H1 (cell line): ENCODE data around the gene MSANTD3. TPM values are rescaled to one million over a fixed set of nuclear protein-coding genes. Genes with fewer than 3 reads are reported as not detected.

Experiments used
- CTCF ChIA-PET: fragments of 300-600 bp; sonication (Branson Sonifier 250); formaldehyde crosslinking; loops from one replicate; lab custom pipeline; 2021; ENCODE audit not compliant: partially characterized antibody; lab: Charles Lee
- POLR2A ChIA-PET: fragments of 300-600 bp; sonication (Branson Sonifier 250); formaldehyde crosslinking; loops from one replicate; lab custom pipeline; 2021; ENCODE audit warnings: inconsistent platforms; ENCODE audit not compliant: partially characterized antibody; lab: Charles Lee
- DNase-seq, 2 experiments: peaks; one replicate each; pipeline versions ENCODE4 v3.0.0 to v3.0.0-alpha.2; 2010 to 2022; ENCODE audit warnings: low spot score in 2 of 2, low read depth in 1 of 2, mixed read lengths in 1 of 2
- FAIRE-seq: peaks from 2 replicates; lab custom pipeline; 2011; peaks lifted over from hg19 to GRCh38; lab: Jason Lieb, UNC
- H2AFZ ChIP-seq: 2 replicates; pipeline ENCODE4 v1.8.1; 2012; ENCODE audit warnings: low read length, inconsistent platforms
- H2AK5ac ChIP-seq: 2 replicates; pipeline ENCODE4 v1.6.1; 2013; ENCODE audit warnings: low read depth, low read length
- H2BK120ac ChIP-seq: replicated peaks from 2 replicates; pipeline ENCODE3; 2013; ENCODE audit warnings: low read depth, low read length, inconsistent platforms
- H2BK12ac ChIP-seq: 2 replicates; pipeline ENCODE4 v1.6.1; 2013; ENCODE audit warnings: low read depth, low read length
- H2BK15ac ChIP-seq: 2 replicates; pipeline ENCODE4 v1.6.1; 2013; ENCODE audit warnings: low read length
- H2BK20ac ChIP-seq: 2 replicates; pipeline ENCODE4 v1.6.1; 2013; ENCODE audit warnings: low read length
- H2BK5ac ChIP-seq: 2 replicates; pipeline ENCODE4 v1.6.1; 2013; ENCODE audit warnings: low read depth, low read length
- H3K14ac ChIP-seq: 2 replicates; pipeline ENCODE4 v1.6.1; 2013; ENCODE audit warnings: inconsistent platforms; ENCODE audit not compliant: insufficient read length
- H3K18ac ChIP-seq: 2 replicates; pipeline ENCODE4 v1.6.1; 2013; ENCODE audit warnings: low read length; ENCODE audit errors: extremely low read depth
- H3K23ac ChIP-seq: 2 replicates; pipeline ENCODE4 v1.6.1; 2013; ENCODE audit warnings: inconsistent platforms; ENCODE audit not compliant: insufficient read length
- H3K23me2 ChIP-seq: 2 replicates; pipeline ENCODE4 v1.6.1; 2013; ENCODE audit warnings: low read depth, low read length
- H3K27ac ChIP-seq: 2 replicates; pipeline ENCODE4 v1.6.1; 2011; ENCODE audit warnings: low read depth, low read length, inconsistent platforms
- H3K27me3 ChIP-seq, 4 experiments: replicated peaks in 1 of 4; 1 replicate in 1 of 4; 2 replicates in 3 of 4; pipeline versions ENCODE4 v1.6.1 to v1.8.1; 2011 to 2013; ENCODE audit warnings: low read length in 3 of 4, mild to moderate bottlenecking in 3 of 4, inconsistent platforms in 2 of 4, mixed read lengths in 2 of 4, moderate library complexity in 1 of 4; ENCODE audit not compliant: control insufficient read depth in 3 of 4, insufficient read depth in 3 of 4; ENCODE audit errors: extremely low read depth in 1 of 4
- H3K36me3 ChIP-seq, 4 experiments: 2 replicates each; pipeline versions ENCODE4 v1.6.1 to v1.8.1; 2011 to 2013; ENCODE audit warnings: mild to moderate bottlenecking in 4 of 4, low read length in 3 of 4, moderate library complexity in 2 of 4, control low read depth in 1 of 4, inconsistent platforms in 1 of 4; ENCODE audit not compliant: insufficient read depth in 4 of 4, control insufficient read depth in 2 of 4
- H3K4ac ChIP-seq: replicated peaks from 2 replicates; pipeline ENCODE3; 2013; ENCODE audit warnings: low read length, low read depth, mixed read lengths, inconsistent platforms; ENCODE audit not compliant: insufficient read length
- H3K4me1 ChIP-seq, 4 experiments: replicated peaks in 1 of 4; 1 replicate in 1 of 4; 2 replicates in 3 of 4; pipeline versions ENCODE4 v1.6.1 to v1.8.1; 2011 to 2013; ENCODE audit warnings: low read length in 3 of 4, inconsistent platforms in 2 of 4, mixed read lengths in 1 of 4; ENCODE audit not compliant: insufficient read depth in 4 of 4, control insufficient read depth in 3 of 4
- H3K4me2 ChIP-seq, 2 experiments: 2 replicates each; pipeline versions ENCODE4 v1.6.1 to v1.8.1; 2011 to 2013; ENCODE audit warnings: low read depth in 2 of 2, low read length in 2 of 2, control low read depth in 1 of 2, inconsistent platforms in 1 of 2, mild to moderate bottlenecking in 1 of 2; ENCODE audit not compliant: insufficient read depth in 1 of 2
- H3K4me3 ChIP-seq, 4 experiments: fragments of 200-600, 300-600 bp in 1 of 4; sonication (generic), shearing (Covaris generic), sonication (Bioruptor Twin) in 1 of 4; 2 replicates each; pipeline versions ENCODE4 v1.5.1 to v1.8.1; 2011 to 2016; ENCODE audit warnings: low read length in 4 of 4, low read depth in 3 of 4, control low read depth in 2 of 4, inconsistent platforms in 2 of 4, mild to moderate bottlenecking in 2 of 4, mixed read lengths in 1 of 4, moderate library complexity in 1 of 4; ENCODE audit not compliant: insufficient read depth in 2 of 4; ENCODE audit errors: extremely low read depth in 1 of 4
- H3K56ac ChIP-seq: replicated peaks from 2 replicates; pipeline ENCODE3; 2013; ENCODE audit warnings: low read depth, mild to moderate bottlenecking, mixed read lengths, low read length, inconsistent platforms; ENCODE audit not compliant: insufficient read length
- H3K79me1 ChIP-seq: 2 replicates; pipeline ENCODE4 v1.6.1; 2013; ENCODE audit warnings: low read depth, low read length, control low read depth
- H3K79me2 ChIP-seq, 2 experiments: 2 replicates each; pipeline versions ENCODE4 v1.6.1 to v1.8.1; 2012 to 2013; ENCODE audit warnings: low read length in 2 of 2, mild to moderate bottlenecking in 2 of 2, inconsistent platforms in 1 of 2; ENCODE audit not compliant: insufficient read depth in 2 of 2, control insufficient read depth in 1 of 2
- H3K9ac ChIP-seq, 4 experiments: replicated peaks in 1 of 4; 1 replicate in 1 of 4; 2 replicates in 3 of 4; pipeline versions ENCODE4 v1.6.1 to v1.8.1; 2011 to 2013; ENCODE audit warnings: low read depth in 3 of 4, low read length in 3 of 4, control low read depth in 2 of 4, mild to moderate bottlenecking in 2 of 4, moderate library complexity in 2 of 4, inconsistent platforms in 1 of 4; ENCODE audit errors: extremely low read depth in 1 of 4
- H3K9me3 ChIP-seq, 2 experiments: 2 replicates each; pipeline versions ENCODE4 v1.6.1 to v1.8.1; 2012 to 2013; ENCODE audit warnings: mild to moderate bottlenecking in 2 of 2, moderate library complexity in 2 of 2, control low read depth in 1 of 2, inconsistent platforms in 1 of 2, low read depth in 1 of 2, low read length in 1 of 2, mixed read lengths in 1 of 2; ENCODE audit not compliant: insufficient read depth in 2 of 2
- H4K20me1 ChIP-seq, 2 experiments: replicated peaks in 1 of 2; 2 replicates each; pipeline versions ENCODE3 to v1.8.1; 2011 to 2013; ENCODE audit warnings: inconsistent platforms in 2 of 2, low read length in 2 of 2, mild to moderate bottlenecking in 1 of 2; ENCODE audit not compliant: insufficient read depth in 2 of 2, control insufficient read depth in 1 of 2
- H4K5ac ChIP-seq: 2 replicates; pipeline ENCODE4 v1.6.1; 2013; ENCODE audit warnings: low read length, low read depth, mixed read lengths, inconsistent platforms; ENCODE audit not compliant: insufficient read length
- H4K8ac ChIP-seq: 2 replicates; pipeline ENCODE4 v1.8.0; 2013; ENCODE audit warnings: mild to moderate bottlenecking, moderate library complexity, low read length, inconsistent platforms; ENCODE audit not compliant: insufficient read depth; ENCODE audit errors: extremely low read depth
- H4K91ac ChIP-seq: replicated peaks from 2 replicates; pipeline ENCODE3; 2013; ENCODE audit warnings: low read length, mixed read lengths, inconsistent platforms; ENCODE audit not compliant: insufficient read length
- ATF2 ChIP-seq: IDR thresholded peaks from 2 replicates; pipeline ENCODE4 v1.6.1; 2012; ENCODE audit warnings: low read length, inconsistent platforms
- BCL11A ChIP-seq, 2 experiments: IDR thresholded peaks; one replicate each; pipeline ENCODE4 v1.6.1; 2011; ENCODE audit warnings: low read depth in 2 of 2, low read length in 2 of 2, mild to moderate bottlenecking in 2 of 2
- BRCA1 ChIP-seq: IDR thresholded peaks from 2 replicates; pipeline ENCODE4 v1.6.1; 2012; ENCODE audit warnings: low read depth, low read length, improper control_type of control experiment
- CBX8 ChIP-seq: fragments of 300-800, 300-1000 bp; sonication (generic); IDR thresholded peaks from 2 replicates; pipeline ENCODE4 v1.7.1; 2016; ENCODE audit warnings: low read depth, low read length, borderline replicate concordance
- CREB1 ChIP-seq: IDR thresholded peaks from 2 replicates; pipeline ENCODE4 v1.6.1; 2012; ENCODE audit warnings: inconsistent platforms
- CTBP2 ChIP-seq: IDR thresholded peaks from 2 replicates; pipeline ENCODE4 v1.7.0; 2011; ENCODE audit warnings: borderline replicate concordance, mild to moderate bottlenecking, moderate library complexity, mixed read lengths, low read length; ENCODE audit not compliant: insufficient read depth, insufficient read length
- GTF2F1 ChIP-seq: IDR thresholded peaks from 2 replicates; pipeline ENCODE4 v1.6.1; 2012; ENCODE audit warnings: low read depth, low read length, improper control_type of control experiment, borderline replicate concordance
- POLR2A ChIP-seq, 2 experiments: IDR thresholded peaks; 1 replicate in 1 of 2; 2 replicates in 1 of 2; pipeline ENCODE4 v1.6.1; 2011; ENCODE audit warnings: low read depth in 2 of 2, low read length in 2 of 2, mild to moderate bottlenecking in 2 of 2; ENCODE audit errors: control extremely low read depth in 1 of 2
- RFX5 ChIP-seq: IDR thresholded peaks from 2 replicates; pipeline ENCODE4 v1.6.1; 2011; ENCODE audit warnings: low read depth, low read length, improper control_type of control experiment, borderline replicate concordance
- RNF2 ChIP-seq: fragments of 200-900, 300-1000 bp; sonication (generic); IDR thresholded peaks from 2 replicates; pipeline ENCODE4 v1.7.1; 2016; ENCODE audit warnings: borderline replicate concordance, low read depth, mild to moderate bottlenecking, antibody characterized with exemption, low read length; ENCODE audit not compliant: poor library complexity, severe bottlenecking; ENCODE audit errors: missing control alignments
- RXRA ChIP-seq: IDR thresholded peaks from 2 replicates; pipeline ENCODE4 v1.6.1; 2011; ENCODE audit warnings: low read depth, mild to moderate bottlenecking, low read length, moderate library complexity; ENCODE audit not compliant: insufficient read depth
- SIX5 ChIP-seq: IDR thresholded peaks from 2 replicates; pipeline ENCODE4 v1.6.1; 2011; ENCODE audit warnings: mild to moderate bottlenecking, low read depth, low read length
- TAF1 ChIP-seq: IDR thresholded peaks from 2 replicates; pipeline ENCODE4 v1.6.1; 2011; ENCODE audit warnings: mild to moderate bottlenecking, low read depth, low read length
- WGBS, 2 experiments: shearing (Covaris generic) in 1 of 2; methylation state at CpG; one replicate each; pipeline versions ENCODE4 v1.1.6 to v1.1.7; 2013 to 2015; ENCODE audit warnings: low lambda C conversion rate in 2 of 2, mixed read lengths in 2 of 2, inconsistent platforms in 1 of 2, low coverage in 1 of 2, missing lambda C conversion rate in 1 of 2; ENCODE audit not compliant: insufficient replicate concordance in 2 of 2, insufficient coverage in 1 of 2, insufficient read length in 1 of 2; ENCODE audit errors: extremely low coverage in 1 of 2, missing lambda C conversion rate in 1 of 2; 5-methylcytosine and 5-hydroxymethylcytosine counted together
- polyA plus RNA-seq, 7 experiments: library from polyadenylated mRNA; depleted of rRNA in 3 of 7; stranded (reverse) in 5 of 7; unstranded in 2 of 7; fragments of >200 nt in 5 of 7; fragments of 200-250 nt in 2 of 7; gene quantifications; 1 replicate in 5 of 7; 2 replicates in 1 of 7; 4 replicates in 1 of 7; pipeline versions ENCODE4 v1.2.1 to v1.2.3, GENCODE V29; 2011 to 2013; ENCODE audit warnings: missing spikeins in 2 of 7, mixed read lengths in 2 of 7
- total RNA-seq: library from RNA; stranded (reverse); fragmentation: NEBNext Ultra II Directional; extraction: Animal tissue kit (Norgen Biotek cat#: 25700); gene quantifications from 2 replicates; pipeline ENCODE4 v1.2.1, GENCODE V29; 2021

Gene MSANTD3
- total and polyA plus RNA-seq, 2 of the 8 experiments (the other 6 are each of a cell fraction or from before 2014, with no cell fraction given), result 12.0 to 41.3 TPM

- no peak overlapping the region for H2BK12ac ChIP-seq
- H3K4me3 ChIP-seq, result no peak overlapping the region
- no peak overlapping the region for H3K9ac ChIP-seq
- CTCF ChIA-PET, result interaction anchor here (1.6 to 1.7 kb wide), 2 partner anchors 11 to 129 kb away, joined by 4 to 6 read pairs; no protein-coding TSS in a partner anchor
- peaks cover 0 to 26% (median 6%) of the 10 kb centered on the region in 4 experiments; a peak in 3 of 8 replicates for H3K36me3 ChIP-seq
- no peaks in the 10 kb centered on the region for H3K27me3 ChIP-seq
- 90% methylated on average over 2 of the region's 2 CpGs; no CpG with 5 or more reads in 1 of the 2 experiments for WGBS, 2 experiments
- no peak overlapping the region for H3K23ac ChIP-seq
- POLR2A ChIA-PET, result interaction anchor here (0.6 kb wide), 1 partner anchor 12 kb away, joined by 3 read pairs; no protein-coding TSS in a partner anchor
- no peaks in the 10 kb centered on the region for H3K4me1 ChIP-seq
- H2BK5ac ChIP-seq, result no peak overlapping the region
- no peak overlapping the region for H2BK20ac ChIP-seq
- no peak overlapping the region for H4K5ac ChIP-seq
- H3K14ac ChIP-seq, result no peak overlapping the region
- H3K18ac ChIP-seq, result no peak overlapping the region
- no peaks in the 10 kb centered on the region for H3K23me2 ChIP-seq
- no peak overlapping the region for H3K4me2 ChIP-seq
- H2BK120ac ChIP-seq, result no peak overlapping the region
- no peak overlapping the region for H2BK15ac ChIP-seq
- no peak overlapping the region for H2AK5ac ChIP-seq
- H3K56ac ChIP-seq, result no peak overlapping the region
- no peak overlapping the region for H2AFZ ChIP-seq
- H4K8ac ChIP-seq, result no peak overlapping the region
- H3K4ac ChIP-seq, result no peak overlapping the region
- H3K27ac ChIP-seq, result no peak overlapping the region
- no peak overlapping the region for H4K91ac ChIP-seq
- no peak for FAIRE-seq
- no peaks in the 10 kb centered on the region for H3K79me1 ChIP-seq
- H3K79me2 ChIP-seq, result no peaks in the 10 kb centered on the region
- H4K20me1 ChIP-seq, result peaks cover 0 to 2% of the 10 kb centered on the region in 2 experiments
- no peak for DNase-seq
- no peaks in the 10 kb centered on the region for H3K9me3 ChIP-seq
- TF ChIP-seq CTBP2 (no peak), CREB1 (no peak), SIX5 (no peak), TAF1 (no peak), ATF2 (no peak), RNF2 (no peak), GTF2F1 (no peak), RFX5 (no peak), BCL11A (IDR thresholded peaks at IDR 0.05; ENCODE audit: low read depth in 2 of 2, low read length in 2 of 2) (no peak), POLR2A (IDR thresholded peaks at IDR 0.05; ENCODE audit: control extremely low read depth in 1 of 2, low read depth in 2 of 2, low read length in 2 of 2) (no peak), BRCA1 (no peak), RXRA (no peak), CBX8 (no peak)
Observed at GRCh38 chr9:100452894-100453293, 26.0 kb downstream of the MSANTD3 start.
